Mesenchymal stem cell (in vitro differentiated cells and primary cell): ENCODE data around the gene KATNBL1.
A peak's percentile ranks its signal among the peaks of the same experiment; 100 is the strongest.
"Not testable (repeated sequence)": the region's sequence is repeated elsewhere in the genome, so short reads cannot be mapped to it uniquely, and the experiment has no call there.

Experiments
- DNase-seq: peaks from one replicate; pipeline ENCODE4 v3.0.0-alpha.2; 2013
- H2AFZ ChIP-seq: one replicate; pipeline ENCODE4 v1.6.1; 2013; ENCODE audit warnings: low read depth, mild to moderate bottlenecking, control low read depth, inconsistent platforms, low read length, moderate library complexity
- H2AK5ac ChIP-seq: 2 replicates; pipeline ENCODE4 v1.6.1; 2013; ENCODE audit warnings: low read length, moderate library complexity, mild to moderate bottlenecking, inconsistent platforms; ENCODE audit not compliant: severe bottlenecking
- H2BK120ac ChIP-seq: one replicate; pipeline ENCODE4 v1.6.1; 2013; ENCODE audit warnings: low read depth, mild to moderate bottlenecking, inconsistent platforms, low read length, moderate library complexity
- H2BK12ac ChIP-seq, 2 experiments: one replicate each; pipeline ENCODE4 v1.6.1; 2013; ENCODE audit warnings: inconsistent platforms in 2 of 2, low read length in 2 of 2, mild to moderate bottlenecking in 2 of 2, moderate library complexity in 2 of 2, control low read depth in 1 of 2
- H2BK15ac ChIP-seq: one replicate; pipeline ENCODE4 v1.6.1; 2013; ENCODE audit warnings: mild to moderate bottlenecking, low read depth, inconsistent platforms; ENCODE audit not compliant: poor library complexity, severe bottlenecking
- H2BK5ac ChIP-seq: 2 replicates; pipeline ENCODE4 v1.6.1; 2013; ENCODE audit warnings: low read depth, mild to moderate bottlenecking, low read length, control low read depth, inconsistent platforms; ENCODE audit not compliant: poor library complexity, severe bottlenecking
- H3K14ac ChIP-seq, 2 experiments: one replicate each; pipeline ENCODE4 v1.6.1; 2013; ENCODE audit warnings: inconsistent platforms in 2 of 2, low read length in 2 of 2, control low read depth in 1 of 2, mild to moderate bottlenecking in 1 of 2, moderate library complexity in 1 of 2
- H3K18ac ChIP-seq, 2 experiments: one replicate each; pipeline ENCODE4 v1.6.1; 2013; ENCODE audit warnings: inconsistent platforms in 2 of 2, low read length in 2 of 2, control low read depth in 1 of 2, low read depth in 1 of 2, mild to moderate bottlenecking in 1 of 2
- H3K23ac ChIP-seq, 2 experiments: one replicate each; pipeline ENCODE4 v1.6.1; 2013; ENCODE audit warnings: inconsistent platforms in 2 of 2, low read length in 2 of 2, mild to moderate bottlenecking in 2 of 2, moderate library complexity in 2 of 2, control low read depth in 1 of 2
- H3K27ac ChIP-seq: 2 replicates; pipeline ENCODE4 v1.5.1; 2013; ENCODE audit warnings: mild to moderate bottlenecking, moderate library complexity, low read length, control low read depth, inconsistent platforms; ENCODE audit not compliant: poor library complexity, severe bottlenecking
- H3K27me3 ChIP-seq, 2 experiments: 2 replicates each; pipeline versions ENCODE4 v1.6.1 to v1.7.0; 2013; ENCODE audit warnings: low read length in 2 of 2, mild to moderate bottlenecking in 2 of 2, moderate library complexity in 2 of 2, control low read depth in 1 of 2, inconsistent platforms in 1 of 2; ENCODE audit not compliant: control insufficient read depth in 1 of 2, insufficient read depth in 1 of 2
- H3K36me3 ChIP-seq, 2 experiments: 2 replicates each; pipeline versions ENCODE4 v1.6.1 to v1.7.0; 2013; ENCODE audit warnings: low read length in 2 of 2, control low read depth in 1 of 2, inconsistent platforms in 1 of 2, low read depth in 1 of 2, mild to moderate bottlenecking in 1 of 2; ENCODE audit not compliant: insufficient read depth in 2 of 2, control insufficient read depth in 1 of 2
- H3K4ac ChIP-seq, 2 experiments: one replicate each; pipeline ENCODE4 v1.6.1; 2013; ENCODE audit warnings: inconsistent platforms in 2 of 2, low read length in 2 of 2, mild to moderate bottlenecking in 2 of 2, moderate library complexity in 2 of 2, control low read depth in 1 of 2, low read depth in 1 of 2
- H3K4me1 ChIP-seq: 2 replicates; pipeline ENCODE4 v1.6.1; 2013; ENCODE audit warnings: low read depth, low read length, control low read depth; ENCODE audit not compliant: control insufficient read depth, insufficient read depth
- H3K4me2 ChIP-seq: 2 replicates; pipeline ENCODE4 v1.6.1; 2013; ENCODE audit warnings: low read length, mild to moderate bottlenecking, inconsistent platforms; ENCODE audit not compliant: poor library complexity, severe bottlenecking
- H3K4me3 ChIP-seq, 2 experiments: 2 replicates each; pipeline versions ENCODE4 v1.5.1 to v1.7.0; 2013; ENCODE audit warnings: low read length in 2 of 2, mild to moderate bottlenecking in 2 of 2, control low read depth in 1 of 2, low read depth in 1 of 2; ENCODE audit not compliant: insufficient read depth in 1 of 2
- H3K79me1 ChIP-seq: replicated peaks from 2 replicates; pipeline ENCODE4 v1.6.1; 2013; ENCODE audit warnings: mild to moderate bottlenecking, control low read depth, low read length, inconsistent platforms; ENCODE audit not compliant: poor library complexity, severe bottlenecking
- H3K9ac ChIP-seq: 2 replicates; pipeline ENCODE4 v1.7.0; 2013; ENCODE audit warnings: mild to moderate bottlenecking, low read length, moderate library complexity
- H3K9me3 ChIP-seq: 2 replicates; pipeline ENCODE4 v1.7.0; 2013; ENCODE audit warnings: mild to moderate bottlenecking, low read length; ENCODE audit not compliant: control insufficient read depth
- H4K8ac ChIP-seq: one replicate; pipeline ENCODE4 v1.6.1; 2013; ENCODE audit warnings: inconsistent platforms, mild to moderate bottlenecking, low read length, moderate library complexity
- H4K91ac ChIP-seq: one replicate; pipeline ENCODE4 v1.6.1; 2013; ENCODE audit warnings: mild to moderate bottlenecking, low read length, inconsistent platforms
- WGBS: methylation state at CpG from one replicate; pipeline ENCODE4 v1.1.7; 2013; ENCODE audit warnings: mixed read lengths; 5-methylcytosine and 5-hydroxymethylcytosine counted together

Gene KATNBL1

DNA sequence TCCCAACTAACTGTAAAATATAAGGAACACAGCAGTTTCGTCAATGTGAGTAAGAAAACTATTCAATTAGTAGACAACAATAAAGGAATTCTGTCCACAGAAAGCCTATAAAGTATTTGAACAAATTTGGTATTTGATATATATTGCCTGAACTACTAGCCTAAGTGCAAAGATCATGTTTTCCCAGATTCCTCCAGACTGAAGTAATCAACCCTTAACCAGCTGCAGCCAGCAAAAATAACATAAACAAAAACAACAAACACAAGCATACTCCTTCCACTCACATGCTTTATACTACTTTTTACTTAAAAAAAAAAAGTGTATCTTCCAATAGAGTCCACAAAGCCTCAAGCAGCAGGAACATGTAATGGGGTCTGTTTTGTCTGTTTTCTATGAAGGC, 84.0 kb downstream of the KATNBL1 start:
- H3K9ac ChIP-seq: no peak overlapping the region
- no peak overlapping the region for H4K91ac ChIP-seq
- no peak overlapping the region for H3K14ac ChIP-seq
- no peak overlapping the region for H2BK5ac ChIP-seq
- no peak overlapping the region for H3K27ac ChIP-seq
- H3K4me2 ChIP-seq: no peak overlapping the region
- H3K79me1 ChIP-seq: no peaks in the 10 kb centered on the region
- H3K4me1 ChIP-seq: no peaks in the 10 kb centered on the region
- no peak overlapping the region for H2AFZ ChIP-seq
- WGBS: no CpG with 5 or more reads among the region's 1 CpG
- no peak overlapping the region for H2BK120ac ChIP-seq
- H2BK12ac ChIP-seq: no peak overlapping the region
- H2BK15ac ChIP-seq: no peak overlapping the region
- DNase-seq: peak; percentile 28
- H3K18ac ChIP-seq: no peak overlapping the region
- H3K23ac ChIP-seq: no peak overlapping the region
- H2AK5ac ChIP-seq: no peak overlapping the region
- H4K8ac ChIP-seq: no peak overlapping the region
- no peaks in the 10 kb centered on the region for H3K36me3 ChIP-seq
- H3K4ac ChIP-seq: no peak overlapping the region
- H3K27me3 ChIP-seq: no peaks in the 10 kb centered on the region
- H3K4me3 ChIP-seq: no peak overlapping the region
- no peaks in the 10 kb centered on the region for H3K9me3 ChIP-seq

DNA sequence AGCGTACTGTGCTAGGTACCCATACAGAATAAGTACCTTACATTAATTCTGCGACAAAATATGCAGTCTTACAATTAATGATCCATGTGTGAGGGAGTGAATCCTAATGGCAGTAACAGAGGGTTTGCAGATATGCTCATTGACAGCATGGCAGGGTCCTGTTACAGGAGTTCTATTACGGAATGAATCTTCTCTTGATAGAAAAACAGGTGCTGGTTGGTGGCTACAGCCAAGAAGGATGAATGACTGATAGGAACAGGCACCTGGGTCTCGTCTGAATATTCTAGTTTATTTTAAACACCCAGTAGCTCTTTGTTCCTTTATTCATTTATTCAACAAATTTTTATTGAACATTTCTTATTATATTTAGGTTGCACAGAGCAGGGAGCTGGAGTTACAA, 85.2 kb downstream of the KATNBL1 start:
- Histone ChIP-seq H2BK120ac (no peak overlapping the region), H3K4ac (no peak overlapping the region), H3K23ac (no peak overlapping the region), H3K4me2 (no peak overlapping the region), H4K8ac (no peak overlapping the region), H2BK5ac (no peak overlapping the region), H3K27ac (no peak overlapping the region), H3K18ac (peak overlapping the region in 1 of 2 experiments; percentile 4), H3K14ac (no peak overlapping the region), H3K4me3 (no peak overlapping the region), H3K4me1 (no peaks in the 10 kb centered on the region), H2BK12ac (no peak overlapping the region), H3K9me3 (no peaks in the 10 kb centered on the region), H3K79me1 (no peaks in the 10 kb centered on the region), H4K91ac (no peak overlapping the region), H2AFZ (no peak overlapping the region), H2BK15ac (no peak overlapping the region), H3K36me3 (no peaks in the 10 kb centered on the region), H2AK5ac (no peak overlapping the region), H3K9ac (no peak overlapping the region), H3K27me3 (no peaks in the 10 kb centered on the region)
- no peak for DNase-seq
- WGBS: 92% methylated on average over 2 of the region's 4 CpGs

DNA sequence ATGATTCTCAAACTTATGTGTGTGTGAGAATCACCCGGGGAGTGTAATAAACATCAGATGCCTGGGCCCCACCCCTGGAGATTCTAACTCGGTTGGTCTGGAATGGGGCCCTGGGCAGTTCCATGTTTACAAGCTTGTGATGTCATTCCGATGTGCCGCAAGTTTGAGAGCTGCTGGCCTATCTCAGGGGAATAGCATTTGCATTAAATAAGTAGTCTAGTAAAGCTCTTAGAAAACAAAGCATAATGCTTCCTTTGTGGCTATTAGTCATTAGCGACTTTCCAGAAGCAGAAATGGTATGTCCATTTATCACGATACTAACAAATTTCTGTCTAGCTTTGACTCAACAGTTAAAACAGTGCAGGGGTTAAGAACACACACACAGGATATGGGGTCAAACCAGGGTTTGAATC, 87.1 kb downstream of the KATNBL1 start:
- Histone ChIP-seq H3K9ac (no peak overlapping the region), H3K79me1 (no peaks in the 10 kb centered on the region), H4K91ac (no peak overlapping the region), H3K9me3 (no peaks in the 10 kb centered on the region), H3K18ac (no peak overlapping the region), H3K4me1 (no peaks in the 10 kb centered on the region), H2AK5ac (no peak overlapping the region), H2AFZ (no peak overlapping the region), H2BK15ac (no peak overlapping the region), H3K27ac (no peak overlapping the region), H2BK12ac (no peak overlapping the region), H3K23ac (no peak overlapping the region), H4K8ac (no peak overlapping the region), H2BK120ac (no peak overlapping the region), H3K4ac (no peak overlapping the region), H3K14ac (no peak overlapping the region), H2BK5ac (no peak overlapping the region), H3K4me2 (no peak overlapping the region), H3K27me3 (no peaks in the 10 kb centered on the region), H3K36me3 (no peaks in the 10 kb centered on the region), H3K4me3 (no peak overlapping the region)
- 0% methylated on average over 5 of the region's 6 CpGs for WGBS
- peak; percentile 99 for DNase-seq

DNA sequence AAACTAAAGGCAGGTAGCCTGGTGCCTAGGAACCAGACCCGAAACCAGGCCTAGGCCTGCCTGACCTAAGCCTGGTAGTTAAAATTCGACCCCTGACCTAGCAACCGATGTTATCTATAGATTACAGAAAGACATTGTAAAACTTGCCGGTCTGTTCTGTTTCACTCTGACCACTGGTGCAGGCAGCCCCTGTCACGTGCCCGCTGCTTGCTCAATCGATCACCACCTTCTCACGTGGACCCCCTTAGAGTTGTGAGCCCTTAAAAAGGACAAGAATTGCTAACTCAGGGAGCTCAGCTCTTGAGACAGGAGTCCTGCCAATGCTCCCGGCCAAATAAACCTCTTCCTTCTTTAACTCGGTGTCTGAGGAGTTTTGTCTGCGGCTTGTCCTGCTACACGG, 88.1 kb downstream of the KATNBL1 start:
- 83% methylated on average over 12 of the region's 12 CpGs for WGBS
- H3K9me3 ChIP-seq, H2BK15ac ChIP-seq, H2AFZ ChIP-seq, H3K36me3 ChIP-seq, H4K91ac ChIP-seq, H2BK120ac ChIP-seq, H2BK5ac ChIP-seq, H3K4me1 ChIP-seq, H3K79me1 ChIP-seq, H3K23ac ChIP-seq, H3K4me3 ChIP-seq, H3K27ac ChIP-seq, H3K14ac ChIP-seq, H3K9ac ChIP-seq, H2AK5ac ChIP-seq, H3K27me3 ChIP-seq, H3K4me2 ChIP-seq: not testable (repeated sequence)
- Histone ChIP-seq H4K8ac (peak overlapping the region; percentile 54), H3K18ac (peak overlapping the region in 1 of 2 experiments; percentile 61), H3K4ac (peak overlapping the region in 1 of 2 experiments; percentile 35), H2BK12ac (peak overlapping the region in 1 of 2 experiments; percentile 77)
- DNase-seq: peak; percentile 18
